Skeletal muscle cell (primary cell): Measurements from ENCODE around the gene CENPN.

Experiments
- DNase-seq: peaks from one replicate; pipeline ENCODE4 v3.0.0-alpha.2; 2010; ENCODE audit warnings: low read depth
- H3K4me3 ChIP-seq: 2 replicates; pipeline ENCODE4 v1.5.1; 2011; ENCODE audit warnings: low read depth, mild to moderate bottlenecking, control low read depth, low read length, moderate library complexity

CENPN gene

GRCh38 chr16:81070979-81071378 lies 64.0 kb downstream of the CENPN start:
- no peak for DNase-seq
- no peak overlapping the region for H3K4me3 ChIP-seq

- no peak for DNase-seq
Observed at GRCh38 chr16:81071805-81072204, 64.8 kb downstream of the CENPN start.

GRCh38 chr16:81073560-81074330 lies 66.7 kb downstream of the CENPN start:
- H3K4me3 ChIP-seq = no peak overlapping the region
- no peak for DNase-seq

More at GRCh38 chr16:81071805-81072204, 64.8 kb downstream of the CENPN start:
- no peak overlapping the region for H3K4me3 ChIP-seq

GRCh38 chr16:81076566-81077075 lies 69.6 kb downstream of the CENPN start:
- peak; percentile 31 for DNase-seq
- peak overlapping the region; percentile 80 for H3K4me3 ChIP-seq

GRCh38 chr16:81077076-81077940 lies 70.3 kb downstream of the CENPN start, which contains the start of gene C16orf46:
Gene C16orf46 (minus strand): TSS chr16:81077238. CDS start chr16:81063955, 13,283 bp downstream.
- H3K4me3 ChIP-seq = peak within 1 kb of the TSS; percentile 80
- DNase-seq = peak; percentile 80

- no peak for DNase-seq
- no peak overlapping the region for H3K4me3 ChIP-seq
Observed at GRCh38 chr16:81080233-81080632, 73.2 kb downstream of the CENPN start.

- H3K4me3 ChIP-seq = no peak overlapping the region
- no peak for DNase-seq
Observed at GRCh38 chr16:81081014-81081413, 74.0 kb downstream of the CENPN start.
